ENCODE results near the gene GMCL2.

- TF ChIP-seq, protein P1, sequence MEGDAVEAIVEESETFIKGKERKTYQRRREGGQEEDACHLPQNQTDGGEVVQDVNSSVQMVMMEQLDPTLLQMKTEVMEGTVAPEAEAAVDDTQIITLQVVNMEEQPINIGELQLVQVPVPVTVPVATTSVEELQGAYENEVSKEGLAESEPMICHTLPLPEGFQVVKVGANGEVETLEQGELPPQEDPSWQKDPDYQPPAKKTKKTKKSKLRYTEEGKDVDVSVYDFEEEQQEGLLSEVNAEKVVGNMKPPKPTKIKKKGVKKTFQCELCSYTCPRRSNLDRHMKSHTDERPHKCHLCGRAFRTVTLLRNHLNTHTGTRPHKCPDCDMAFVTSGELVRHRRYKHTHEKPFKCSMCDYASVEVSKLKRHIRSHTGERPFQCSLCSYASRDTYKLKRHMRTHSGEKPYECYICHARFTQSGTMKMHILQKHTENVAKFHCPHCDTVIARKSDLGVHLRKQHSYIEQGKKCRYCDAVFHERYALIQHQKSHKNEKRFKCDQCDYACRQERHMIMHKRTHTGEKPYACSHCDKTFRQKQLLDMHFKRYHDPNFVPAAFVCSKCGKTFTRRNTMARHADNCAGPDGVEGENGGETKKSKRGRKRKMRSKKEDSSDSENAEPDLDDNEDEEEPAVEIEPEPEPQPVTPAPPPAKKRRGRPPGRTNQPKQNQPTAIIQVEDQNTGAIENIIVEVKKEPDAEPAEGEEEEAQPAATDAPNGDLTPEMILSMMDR (conservative IDR thresholded peaks at IDR 0.05; ENCODE audit: low read length): no peak
- no peak for TF ChIP-seq EZH2phosphoT487 (IDR thresholded peaks at IDR 0.05; ENCODE audit: borderline replicate concordance, low read depth, low read length)
Measured at GRCh38 chr5:178230879-178231538, 43.8 kb upstream of the GMCL2 start.

Measured in OCI-LY7 (cell line).